ENCODE measurements around the gene PRDX3.

Gene PRDX3

GRCh38 chr10:119178372-119179119 lies at the start of gene PRDX3:
TSS of gene PRDX3 (minus strand) at chr10:119178812. CDS start at chr10:119178790, 22 bp downstream.
- peak; percentile 84 to 96 (median 88) for DNase-seq (ENCODE audit: low read depth in 3 of 3)

GRCh38 chr10:119227825-119228224 lies 49.2 kb upstream of the PRDX3 start:
- no peak for DNase-seq (ENCODE audit: low read depth in 3 of 3)

GRCh38 chr10:119225083-119225658 lies 46.6 kb upstream of the PRDX3 start:
- no peak for DNase-seq (ENCODE audit: low read depth in 3 of 3)

GRCh38 chr10:119222966-119223386 lies 44.4 kb upstream of the PRDX3 start:
- no peak for DNase-seq (ENCODE audit: low read depth in 3 of 3)

- no peak for DNase-seq (ENCODE audit: low read depth in 3 of 3)
Measured at GRCh38 chr10:119222537-119222936, 43.9 kb upstream of the PRDX3 start.

GRCh38 chr10:119221666-119222065 lies 43.1 kb upstream of the PRDX3 start:
- no peak for DNase-seq (ENCODE audit: low read depth in 3 of 3)

- no peak for DNase-seq (ENCODE audit: low read depth in 3 of 3)
Measured at GRCh38 chr10:119221201-119221600, 42.6 kb upstream of the PRDX3 start.

GRCh38 chr10:119219871-119220270 lies 41.3 kb upstream of the PRDX3 start:
- no peak for DNase-seq (ENCODE audit: low read depth in 3 of 3)

GRCh38 chr10:119217991-119218490 lies 39.4 kb upstream of the PRDX3 start:
- DNase-seq (ENCODE audit: low read depth in 3 of 3): no peak

GRCh38 chr10:119217401-119217800 lies 38.8 kb upstream of the PRDX3 start:
- DNase-seq (ENCODE audit: low read depth in 3 of 3): no peak

GRCh38 chr10:119216127-119216526 lies 37.5 kb upstream of the PRDX3 start:
- no peak for DNase-seq (ENCODE audit: low read depth in 3 of 3)

GRCh38 chr10:119215371-119215770 lies 36.8 kb upstream of the PRDX3 start:
- DNase-seq (ENCODE audit: low read depth in 3 of 3): no peak

- DNase-seq (ENCODE audit: low read depth in 3 of 3): no peak
Measured at GRCh38 chr10:119211625-119212441, 33.2 kb upstream of the PRDX3 start.

- DNase-seq (ENCODE audit: low read depth in 3 of 3): no peak
Measured at GRCh38 chr10:119211176-119211575, 32.6 kb upstream of the PRDX3 start.

GRCh38 chr10:119210633-119211032 lies 32.0 kb upstream of the PRDX3 start:
- DNase-seq (ENCODE audit: low read depth in 3 of 3): no peak

GRCh38 chr10:119209736-119210355 lies 31.2 kb upstream of the PRDX3 start:
- no peak for DNase-seq (ENCODE audit: low read depth in 3 of 3)

GRCh38 chr10:119209035-119209735 lies 30.6 kb upstream of the PRDX3 start:
- DNase-seq (ENCODE audit: low read depth in 3 of 3): peak in 2 of 3 experiments; percentile 47 to 57

GRCh38 chr10:119208553-119208940 lies 29.9 kb upstream of the PRDX3 start:
- no peak for DNase-seq (ENCODE audit: low read depth in 3 of 3)

GRCh38 chr10:119207713-119208552 lies 29.3 kb upstream of the PRDX3 start:
- DNase-seq (ENCODE audit: low read depth in 3 of 3): peak in 1 of 3 experiments; percentile 39

- peak; percentile 82 to 91 (median 90) for DNase-seq (ENCODE audit: low read depth in 3 of 3)
Measured at GRCh38 chr10:119207366-119207666, 28.7 kb upstream of the PRDX3 start, which contains the start of gene GRK5. TSS of gene GRK5 (plus strand) at chr10:119207571. CDS start at chr10:119207918, 347 bp downstream.

Measured in stimulated activated CD4-positive, alpha-beta T cell treated with anti-CD3 and anti-CD28 coated beads, TNF-alpha, amount 100 ng/mL, for 24 hours (primary cell).